Activated gamma-delta T cell treated with anti-CD3 and anti-CD28 coated beads, Interleukin-2, amount 50 U/mL, for 16 hours (primary cell): ENCODE results near the gene GPR171.
"Not testable (repeated sequence)": the region's sequence is repeated elsewhere in the genome, so short reads cannot be mapped to it uniquely, and the experiment has no call there.

ENCODE experiments used
- DNase-seq: peaks from one replicate; pipeline ENCODE4 v3.0.0-alpha.2; 2020; ENCODE audit warnings: low read depth

Gene GPR171

DNA sequence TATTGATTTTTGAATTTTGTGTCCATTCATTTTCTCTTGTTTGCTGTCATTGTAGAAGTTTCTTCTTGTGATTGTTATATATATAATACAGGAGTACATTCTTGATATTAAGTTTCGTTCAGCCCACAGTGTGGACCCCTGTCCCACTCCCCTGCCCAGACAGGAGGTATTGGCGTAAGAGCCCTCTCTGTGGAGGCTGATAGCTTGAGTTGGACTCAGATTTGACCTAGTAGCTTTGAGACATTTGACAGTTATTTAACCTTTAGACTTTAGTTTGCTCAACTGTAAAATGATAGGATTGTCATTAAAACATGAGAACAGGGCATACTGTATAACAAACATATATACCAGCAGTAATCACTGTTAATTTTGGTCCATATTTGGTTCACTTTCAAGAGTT, 27.1 kb downstream of the GPR171 start:
- no peak for DNase-seq

GRCh38 chr3:151174351-151174750, 28.7 kb downstream of the GPR171 start:
- DNase-seq: no peak

- DNase-seq: no peak
These were observed 31.8 kb downstream of the GPR171 start for GRCh38 chr3:151171145-151171757.

DNA sequence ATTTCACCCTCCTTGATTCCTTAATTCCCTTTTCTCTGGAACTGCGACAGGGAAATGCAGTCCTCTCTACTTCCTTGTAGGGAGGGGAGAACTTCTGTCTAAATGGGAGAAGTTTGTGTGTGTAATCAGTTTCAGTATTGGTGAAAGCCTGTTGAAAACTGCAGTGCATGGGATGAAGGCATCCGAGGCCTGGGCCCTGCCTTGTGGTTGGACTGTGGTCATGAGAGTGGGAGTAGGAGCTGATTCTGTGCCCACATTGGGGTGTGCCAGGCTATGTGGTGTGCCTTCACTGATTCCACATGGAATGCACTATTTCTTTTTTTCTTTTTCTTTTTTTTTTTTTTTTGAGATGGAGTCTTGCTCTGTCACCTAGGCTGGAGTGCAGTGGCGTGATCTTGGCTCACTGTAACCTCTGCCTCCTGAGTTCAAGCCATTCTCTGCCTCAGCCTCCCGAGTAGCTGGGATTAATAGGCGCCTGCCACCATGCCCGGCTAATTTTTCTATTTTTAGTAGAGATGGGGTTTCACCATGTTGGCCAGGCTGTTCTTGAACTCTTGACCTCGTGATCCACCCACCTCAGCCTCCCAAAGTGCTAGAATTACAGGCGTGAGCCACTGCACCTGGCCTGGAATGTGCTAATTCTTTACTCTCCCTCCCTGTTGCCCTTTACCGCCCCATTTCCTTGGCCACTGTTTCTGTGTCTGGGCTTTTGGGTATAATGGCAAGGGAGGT, 32.9 kb downstream of the GPR171 start:
- DNase-seq: not testable (repeated sequence)

GRCh38 chr3:151169262-151169947, 33.6 kb downstream of the GPR171 start:
- no peak for DNase-seq

GRCh38 chr3:151168269-151169094, 34.5 kb downstream of the GPR171 start:
- DNase-seq: peak; percentile 75

GRCh38 chr3:151166161-151166560, 36.9 kb downstream of the GPR171 start:
- DNase-seq: no peak

DNA sequence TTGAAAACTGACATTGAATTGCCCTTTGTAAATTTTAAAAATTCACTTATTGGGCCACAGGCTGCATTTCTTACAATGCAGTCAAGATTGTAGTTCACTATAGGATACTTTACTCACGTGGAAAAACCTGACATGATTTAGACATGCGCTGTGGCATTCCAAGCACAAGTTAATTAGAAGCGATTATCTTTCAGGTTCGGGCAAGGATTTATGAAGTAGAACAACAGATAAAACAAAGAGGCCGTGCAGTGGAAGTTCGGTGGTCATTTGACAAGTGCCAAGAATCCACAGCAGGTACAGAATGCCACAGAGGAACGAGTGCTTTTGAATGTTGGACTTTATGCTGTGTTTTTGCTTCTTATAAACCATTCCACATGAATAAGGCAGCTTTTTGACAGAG, 37.8 kb downstream of the GPR171 start:
- no peak for DNase-seq

GRCh38 chr3:151159806-151160205, 43.2 kb downstream of the GPR171 start:
- no peak for DNase-seq

GRCh38 chr3:151156618-151157216, 46.3 kb downstream of the GPR171 start:
- no peak for DNase-seq

GRCh38 chr3:151155409-151156128, 47.4 kb downstream of the GPR171 start:
- DNase-seq: no peak

- no peak for DNase-seq
These were observed 48.5 kb downstream of the GPR171 start for GRCh38 chr3:151154566-151154965.

- DNase-seq: no peak
These were observed 50.4 kb downstream of the GPR171 start for GRCh38 chr3:151152455-151153079.
